OCI-LY3 (cell line): Measurements from ENCODE around the gene KIF12.

Source experiments
- H2AFZ ChIP-seq: fragments of 200-600, 300-600 bp; shearing (Covaris generic); 2 replicates; pipeline ENCODE4 v1.6.0; 2014; ENCODE audit warnings: antibody characterized with exemption, low read depth, low read length
- H3K27ac ChIP-seq: fragments of 200-600, 300-600 bp; sonication (generic); 2 replicates; pipeline ENCODE4 v1.5.1; 2014; ENCODE audit warnings: mild to moderate bottlenecking, low read length, moderate library complexity, mixed read lengths
- H3K27me3 ChIP-seq: fragments of 200-600, 300-600 bp; sonication (generic); 2 replicates; pipeline ENCODE4 v1.6.1; 2014; ENCODE audit warnings: low read depth, low read length, mixed read lengths
- H3K36me3 ChIP-seq: fragments of 200-600, 300-600 bp; sonication (generic); replicated peaks from 2 replicates; pipeline ENCODE3; 2014; ENCODE audit warnings: low read depth, low read length, mixed read lengths
- H3K4me1 ChIP-seq: fragments of 300-600, 200-600 bp; sonication (generic); 2 replicates; pipeline ENCODE4 v1.6.1; 2014; ENCODE audit warnings: low read length, mixed read lengths
- H3K4me2 ChIP-seq: fragments of 200-600, 300-600 bp; sonication (generic); 2 replicates; pipeline ENCODE4 v1.6.1; 2014; ENCODE audit warnings: low read length, mixed read lengths
- H3K4me3 ChIP-seq: fragments of 300-600, 200-600 bp; sonication (generic); 2 replicates; pipeline ENCODE4 v1.5.1; 2014; ENCODE audit warnings: antibody characterized with exemption, mild to moderate bottlenecking, low read length, moderate library complexity
- H3K79me2 ChIP-seq: fragments of 300-600, 200-600 bp; shearing (Covaris generic); 2 replicates; pipeline ENCODE4 v1.6.1; 2014; ENCODE audit warnings: mild to moderate bottlenecking, low read length, mixed read lengths
- H3K9ac ChIP-seq: fragments of 300-600, 200-600 bp; shearing (Covaris generic); 2 replicates; pipeline ENCODE4 v1.6.0; 2014; ENCODE audit warnings: mild to moderate bottlenecking, low read length, moderate library complexity
- H3K9me3 ChIP-seq: fragments of 200-600, 300-600 bp; shearing (Covaris generic); 2 replicates; pipeline ENCODE4 v1.6.1; 2014; ENCODE audit warnings: low read length, mixed read lengths; ENCODE audit not compliant: insufficient read depth
- H4K20me1 ChIP-seq: fragments of 200-600, 300-600 bp; sonication (generic); 2 replicates; pipeline ENCODE4 v1.6.1; 2016; ENCODE audit warnings: low read length, mixed read lengths; ENCODE audit not compliant: insufficient read depth
- CTCF ChIP-seq: fragments of 200-600, 300-600 bp; sonication (generic); IDR thresholded peaks from 2 replicates; pipeline ENCODE4 v1.5.1; 2014; ENCODE audit warnings: antibody characterized with exemption, low read length, low read depth
- EZH2phosphoT487 ChIP-seq: fragments of 200-600 bp; shearing (Covaris generic); IDR thresholded peaks from 2 replicates; pipeline ENCODE4 v1.6.1; 2018; ENCODE audit warnings: antibody characterized with exemption, mixed run types, low read depth

Gene KIF12

DNA sequence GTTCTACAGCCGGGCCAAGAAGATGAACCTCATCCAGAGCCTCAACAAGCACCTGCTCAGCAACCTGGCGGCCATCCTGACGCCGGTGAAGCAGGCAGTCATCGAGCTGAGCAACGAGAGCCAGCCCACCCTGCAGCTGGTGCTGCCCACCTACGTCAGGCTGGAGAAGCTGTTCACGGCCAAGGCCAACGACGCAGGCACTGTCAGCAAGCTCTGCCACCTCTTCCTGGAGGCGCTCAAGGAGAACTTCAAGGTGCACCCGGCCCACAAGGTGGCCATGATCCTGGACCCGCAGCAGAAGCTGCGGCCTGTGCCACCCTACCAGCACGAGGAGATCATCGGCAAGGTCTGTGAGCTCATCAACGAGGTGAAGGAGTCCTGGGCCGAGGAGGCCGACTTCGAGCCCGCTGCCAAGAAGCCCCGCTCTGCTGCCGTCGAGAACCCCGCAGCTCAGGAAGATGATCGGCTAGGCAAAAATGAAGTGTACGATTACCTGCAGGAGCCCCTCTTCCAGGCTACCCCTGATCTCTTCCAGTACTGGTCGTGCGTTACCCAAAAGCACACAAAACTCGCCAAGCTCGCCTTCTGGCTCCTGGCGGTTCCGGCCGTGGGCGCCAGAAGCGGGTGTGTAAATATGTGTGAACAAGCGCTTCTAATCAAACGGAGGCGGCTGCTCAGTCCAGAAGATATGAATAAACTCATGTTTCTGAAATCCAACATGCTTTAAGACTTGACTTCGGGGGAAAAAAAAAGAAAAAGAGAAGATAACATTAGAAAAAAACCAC lies 49.5 kb downstream of the KIF12 start:
- Histone ChIP-seq H3K27ac (no peak overlapping the region), H3K9me3 (no peaks in the 10 kb centered on the region), H4K20me1 (no peaks in the 10 kb centered on the region), H3K4me2 (no peak overlapping the region), H3K4me3 (no peak overlapping the region), H3K9ac (no peak overlapping the region), H3K4me1 (no peaks in the 10 kb centered on the region), H3K36me3 (no peaks in the 10 kb centered on the region), H2AFZ (no peak overlapping the region), H3K27me3 (peaks cover 3% of the 10 kb centered on the region; the same call in 1 of the 2 replicates), H3K79me2 (no peaks in the 10 kb centered on the region)
- no peak for TF ChIP-seq CTCF
- TF ChIP-seq EZH2phosphoT487, result no peak

DNA sequence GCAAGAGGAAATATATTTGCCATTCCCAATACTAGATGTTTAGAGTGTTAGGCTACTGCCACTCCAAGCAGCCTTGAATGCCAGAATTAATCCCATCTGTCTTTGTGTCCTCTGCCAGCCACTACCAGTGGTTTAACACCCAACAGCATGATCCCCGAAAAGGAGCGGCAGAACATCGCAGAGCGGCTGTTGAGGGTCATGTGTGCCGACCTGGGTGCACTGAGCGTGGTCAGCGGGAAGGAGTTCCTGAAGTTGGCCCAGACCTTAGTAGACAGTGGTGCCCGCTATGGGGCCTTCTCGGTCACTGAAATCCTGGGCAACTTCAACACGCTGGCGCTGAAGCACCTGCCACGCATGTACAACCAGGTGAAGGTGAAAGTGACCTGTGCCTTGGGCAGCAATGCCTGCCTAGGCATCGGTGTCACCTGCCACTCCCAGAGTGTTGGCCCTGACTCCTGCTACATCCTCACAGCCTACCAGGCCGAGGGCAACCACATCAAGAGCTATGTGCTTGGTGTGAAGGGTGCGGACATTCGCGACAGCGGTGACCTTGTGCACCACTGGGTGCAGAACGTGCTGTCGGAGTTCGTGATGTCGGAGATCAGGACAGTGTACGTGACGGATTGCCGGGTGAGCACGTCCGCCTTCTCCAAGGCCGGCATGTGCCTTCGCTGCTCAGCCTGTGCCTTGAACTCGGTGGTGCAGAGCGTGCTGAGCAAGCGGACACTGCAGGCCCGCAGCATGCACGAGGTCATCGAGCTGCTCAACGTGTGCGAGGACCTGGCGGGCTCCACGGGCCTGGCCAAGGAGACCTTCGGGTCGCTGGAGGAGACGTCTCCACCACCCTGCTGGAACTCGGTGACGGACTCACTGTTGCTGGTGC lies 50.3 kb downstream of the KIF12 start:
- H3K27me3 ChIP-seq, result peaks cover 3% of the 10 kb centered on the region; the same call in 1 of the 2 replicates
- H3K4me3 ChIP-seq, result no peak overlapping the region
- H2AFZ ChIP-seq, result no peak overlapping the region
- H3K9me3 ChIP-seq, result no peaks in the 10 kb centered on the region
- H3K27ac ChIP-seq, result no peak overlapping the region
- no peaks in the 10 kb centered on the region for H3K36me3 ChIP-seq
- H4K20me1 ChIP-seq, result no peaks in the 10 kb centered on the region
- H3K4me1 ChIP-seq, result no peaks in the 10 kb centered on the region
- H3K79me2 ChIP-seq, result no peaks in the 10 kb centered on the region
- no peak overlapping the region for H3K4me2 ChIP-seq
- H3K9ac ChIP-seq, result no peak overlapping the region
- TF ChIP-seq CTCF (no peak), EZH2phosphoT487 (no peak)

DNA sequence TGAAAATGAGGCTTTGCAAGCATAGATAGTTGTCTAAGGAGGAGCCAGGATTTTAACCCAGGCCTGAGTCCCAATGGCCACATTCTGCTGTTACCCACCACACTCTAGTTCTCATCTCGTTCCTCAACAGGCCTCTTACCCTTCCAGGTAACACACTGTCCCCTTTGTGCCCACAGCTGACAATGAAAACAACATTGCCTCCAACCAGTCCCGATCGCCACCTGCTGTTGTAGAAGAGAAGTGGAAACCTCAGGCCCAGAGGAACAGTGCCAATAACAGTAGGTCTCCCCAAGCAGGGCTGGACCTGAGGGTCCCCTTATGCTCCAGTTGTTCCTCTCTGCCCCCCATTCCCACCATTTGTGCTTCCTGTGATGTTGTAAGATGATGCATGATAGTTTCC lies 51.4 kb downstream of the KIF12 start:
- H3K36me3 ChIP-seq, result no peaks in the 10 kb centered on the region
- H3K27me3 ChIP-seq, result peaks cover 2% of the 10 kb centered on the region; the same call in 1 of the 2 replicates
- H3K27ac ChIP-seq, result no peak overlapping the region
- H3K4me3 ChIP-seq, result no peak overlapping the region
- H3K4me1 ChIP-seq, result no peaks in the 10 kb centered on the region
- no peak overlapping the region for H2AFZ ChIP-seq
- no peak overlapping the region for H3K9ac ChIP-seq
- no peaks in the 10 kb centered on the region for H3K79me2 ChIP-seq
- H3K4me2 ChIP-seq, result no peak overlapping the region
- no peaks in the 10 kb centered on the region for H4K20me1 ChIP-seq
- peak; percentile 55 for TF ChIP-seq CTCF
- no peak for TF ChIP-seq EZH2phosphoT487
- H3K9me3 ChIP-seq, result no peaks in the 10 kb centered on the region

DNA sequence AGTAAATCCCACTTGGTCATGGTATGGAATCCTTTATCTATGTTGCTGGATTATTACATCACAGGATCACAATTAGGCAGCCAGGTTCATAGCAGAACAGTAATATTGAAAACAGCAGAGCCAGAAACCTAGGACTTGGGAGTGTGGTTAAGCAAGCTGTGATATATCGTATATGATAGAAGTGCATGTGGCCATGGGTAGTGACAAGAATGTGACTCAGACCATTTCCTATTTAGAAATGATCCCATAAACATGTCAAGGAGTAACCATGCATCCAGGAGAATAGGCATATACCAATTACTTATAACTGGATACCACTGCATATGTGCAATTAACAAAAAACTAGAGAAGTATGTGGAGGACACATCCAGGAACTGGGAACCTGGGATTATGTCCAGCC lies 52.2 kb downstream of the KIF12 start:
- Histone ChIP-seq H4K20me1 (no peaks in the 10 kb centered on the region), H3K79me2 (no peaks in the 10 kb centered on the region), H3K9ac (no peak overlapping the region), H3K27ac (no peak overlapping the region), H3K4me2 (no peak overlapping the region), H2AFZ (no peak overlapping the region), H3K4me3 (no peak overlapping the region), H3K27me3 (no peaks in the 10 kb centered on the region; the same call in 1 of the 2 replicates), H3K36me3 (no peaks in the 10 kb centered on the region), H3K4me1 (no peaks in the 10 kb centered on the region), H3K9me3 (no peaks in the 10 kb centered on the region)
- TF ChIP-seq EZH2phosphoT487 (no peak), CTCF (no peak)
